Liver (tissue), 9 donors: Measurements from ENCODE around the gene AFTPH. TPM values are rescaled to one million over a fixed set of nuclear protein-coding genes. Genes with fewer than 3 reads are reported as not detected.

ENCODE experiments used
- DNase-seq: peaks from one replicate; pipeline ENCODE4 v3.0.0-alpha.2; 2017; ENCODE audit warnings: low spot score
- H3K27ac ChIP-seq, 2 donors: one replicate each; pipeline ENCODE4 v1.7.0; 2013; ENCODE audit warnings: inconsistent platforms in 2 of 2, low read length in 2 of 2, control low read depth in 1 of 2, low read depth in 1 of 2, mild to moderate bottlenecking in 1 of 2
- H3K27me3 ChIP-seq, 4 donors: one replicate each; pipeline versions ENCODE4 v1.6.1 to v1.7.0; 2013; ENCODE audit warnings: low read length in 3 of 4, inconsistent platforms in 1 of 4, mild to moderate bottlenecking in 1 of 4, moderate library complexity in 1 of 4; ENCODE audit not compliant: control insufficient read depth in 4 of 4, insufficient read depth in 4 of 4
- H3K36me3 ChIP-seq, 4 donors: one replicate each; pipeline versions ENCODE4 v1.6.1 to v1.7.0; 2013; ENCODE audit warnings: low read length in 3 of 4, mild to moderate bottlenecking in 3 of 4, low read depth in 1 of 4, moderate library complexity in 1 of 4; ENCODE audit not compliant: control insufficient read depth in 4 of 4, insufficient read depth in 3 of 4
- H3K4me1 ChIP-seq, 4 donors: one replicate each; pipeline versions ENCODE4 v1.6.1 to v1.7.0; 2013; ENCODE audit warnings: low read length in 3 of 4, mild to moderate bottlenecking in 3 of 4, moderate library complexity in 1 of 4; ENCODE audit not compliant: control insufficient read depth in 4 of 4, insufficient read depth in 4 of 4
- H3K4me3 ChIP-seq, 3 donors: one replicate each; pipeline versions ENCODE4 v1.6.1 to v1.7.0; 2013; ENCODE audit warnings: low read length in 3 of 3, control low read depth in 1 of 3, low read depth in 1 of 3, mild to moderate bottlenecking in 1 of 3
- H3K9ac ChIP-seq, 2 donors: one replicate each; pipeline ENCODE4 v1.7.0; 2013; ENCODE audit warnings: low read length in 2 of 2, mild to moderate bottlenecking in 2 of 2, moderate library complexity in 2 of 2, control low read depth in 1 of 2, low read depth in 1 of 2
- H3K9me3 ChIP-seq, 4 donors: one replicate each; pipeline versions ENCODE4 v1.6.1 to v1.7.0; 2013; ENCODE audit warnings: low read length in 3 of 4; ENCODE audit not compliant: control insufficient read depth in 4 of 4
- ATF3 ChIP-seq: IDR thresholded peaks from 2 replicates; pipeline ENCODE4 v1.6.1; 2016; ENCODE audit warnings: antibody characterized with exemption
- CTCF ChIP-seq: fragments of 150-350 bp; IDR thresholded peaks from 2 replicates; pipeline ENCODE4 v1.5.1; 2017; ENCODE audit warnings: improper control_type of control experiment, low read depth, low read length; ENCODE audit not compliant: missing input control
- FOXA1 ChIP-seq: IDR thresholded peaks from 2 replicates; pipeline ENCODE4 v1.6.1; 2016; ENCODE audit warnings: antibody characterized with exemption
- FOXA2 ChIP-seq: IDR thresholded peaks from 2 replicates; pipeline ENCODE4 v1.6.1; 2016; ENCODE audit warnings: antibody characterized with exemption
- GABPA ChIP-seq, 2 donors: IDR thresholded peaks in 1 of 2; conservative IDR thresholded peaks in 1 of 2; 2 replicates each; pipeline ENCODE4 v1.6.1; 2016; ENCODE audit warnings: antibody characterized with exemption in 2 of 2, mild to moderate bottlenecking in 1 of 2, moderate library complexity in 1 of 2
- HNF4A ChIP-seq, 2 donors: conservative IDR thresholded peaks; 2 replicates each; pipeline ENCODE4 v1.6.1; 2016; ENCODE audit warnings: antibody characterized with exemption in 2 of 2, mild to moderate bottlenecking in 2 of 2
- HNF4G ChIP-seq: IDR thresholded peaks from 2 replicates; pipeline ENCODE4 v1.6.1; 2016; ENCODE audit warnings: antibody characterized with exemption
- JUND ChIP-seq, 2 donors: IDR thresholded peaks; 2 replicates each; pipeline ENCODE4 v1.6.1; 2016; ENCODE audit warnings: antibody characterized with exemption in 2 of 2
- NR2F2 ChIP-seq: IDR thresholded peaks from 2 replicates; pipeline ENCODE4 v1.6.1; 2016; ENCODE audit warnings: antibody characterized with exemption
- RAD21 ChIP-seq, 2 donors: IDR thresholded peaks; 2 replicates each; pipeline ENCODE4 v1.6.1; 2016; ENCODE audit warnings: antibody characterized with exemption in 2 of 2, mild to moderate bottlenecking in 2 of 2
- RXRA ChIP-seq, 2 donors: IDR thresholded peaks; 2 replicates each; pipeline ENCODE4 v1.6.1; 2017 to 2018; ENCODE audit warnings: antibody characterized with exemption in 2 of 2, mild to moderate bottlenecking in 1 of 2
- SP1 ChIP-seq: IDR thresholded peaks from 2 replicates; pipeline ENCODE4 v1.6.1; 2018; ENCODE audit warnings: antibody characterized with exemption, mild to moderate bottlenecking
- TAF1 ChIP-seq: conservative IDR thresholded peaks from 2 replicates; pipeline ENCODE4 v1.6.1; 2016; ENCODE audit warnings: antibody characterized with exemption, mild to moderate bottlenecking
- YY1 ChIP-seq: IDR thresholded peaks from 2 replicates; pipeline ENCODE4 v1.6.1; 2016; ENCODE audit warnings: antibody characterized with exemption, mild to moderate bottlenecking
- ZBTB33 ChIP-seq: IDR thresholded peaks from 2 replicates; pipeline ENCODE4 v1.6.1; 2016; ENCODE audit warnings: antibody characterized with exemption
- WGBS: extraction: QIAGEN DNeasy Blood & Tissue Kit; methylation state at CpG from one replicate; pipeline ENCODE4 v1.1.7; 2013; 5-methylcytosine and 5-hydroxymethylcytosine counted together
- polyA plus RNA-seq, 2 donors: library from polyadenylated mRNA; stranded (reverse) in 1 of 2; unstranded in 1 of 2; fragments of 200-250 nt in 1 of 2; fragments of >200 nt in 1 of 2; fragmentation: Nextera tagmentation in 1 of 2; extraction: Ambion mirVana in 1 of 2; gene quantifications; one replicate each; pipeline versions ENCODE4 v1.2.1 to v1.2.3, GENCODE V29; 2013 to 2015
- total RNA-seq, 2 donors: library from RNA; depleted of rRNA; stranded (reverse); fragments of >200 nt; gene quantifications; one replicate each; pipeline ENCODE4 v1.2.3, GENCODE V29; 2014
- TF ChIP-seq, protein P1 (sequence below): IDR thresholded peaks from 2 replicates; pipeline ENCODE4 v1.6.1; 2016; ENCODE audit warnings: antibody characterized with exemption
- TF ChIP-seq, protein P2 (sequence below): IDR thresholded peaks from 2 replicates; pipeline ENCODE4 v1.6.1; 2016; ENCODE audit warnings: antibody characterized with exemption, mild to moderate bottlenecking
- donor health status: healthy.
- donor health status: healthy.
- donor health status: healthy.
- donor health status: healthy.
- donor health status: healthy.

The AFTPH gene
- total and polyA plus RNA-seq, 4 donors = 10.5 to 27.9 (median 20.6) TPM

DNA sequence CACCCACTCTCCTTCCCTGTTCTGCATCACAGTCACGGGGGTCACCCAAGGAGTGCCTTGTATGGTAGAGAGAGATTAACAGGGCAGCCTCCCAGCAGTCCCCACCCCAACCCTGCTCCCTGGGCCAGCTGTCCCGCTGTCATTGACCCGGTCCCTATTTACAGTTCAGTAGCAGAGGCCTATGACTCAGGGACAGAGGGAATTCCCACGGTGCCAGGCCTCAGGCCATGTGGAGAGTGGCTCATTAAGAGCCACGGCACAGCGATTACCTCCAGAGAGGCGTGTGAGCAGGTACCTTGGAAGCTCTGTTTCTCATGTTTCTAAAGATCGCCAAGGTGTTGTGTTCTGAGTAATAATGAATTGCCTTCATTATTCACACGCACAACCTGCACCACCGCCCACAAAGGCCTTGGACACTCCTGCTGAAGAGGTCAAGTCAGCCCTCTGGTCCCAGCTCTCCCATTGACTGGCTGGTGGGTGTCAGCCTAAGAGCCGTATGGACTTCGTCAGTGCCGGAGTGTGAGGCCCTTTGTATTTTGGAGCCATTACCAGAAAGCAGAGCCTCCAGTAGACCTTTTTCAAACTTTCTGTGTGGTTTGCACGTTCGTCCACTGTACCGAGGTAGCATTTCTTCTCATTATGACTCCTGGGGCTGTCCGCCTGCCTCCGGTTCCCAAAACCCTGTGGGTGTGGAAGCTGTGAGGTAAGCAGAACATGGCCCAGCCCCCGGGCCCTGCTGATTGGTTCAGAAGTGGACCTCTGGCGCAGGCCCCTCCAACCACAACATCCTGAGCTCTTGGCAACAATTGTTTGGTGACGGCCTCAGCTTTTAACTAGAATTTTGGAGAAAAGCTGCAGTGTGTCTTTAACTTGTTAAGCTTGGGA, 82.6 kb downstream of the AFTPH start:
- WGBS = 57% methylated on average over 21 of the region's 21 CpGs
- Histone ChIP-seq H3K27ac (peak overlapping the region; percentile 57 to 73), H3K27me3 (no peaks in the 10 kb centered on the region), H3K4me1 (peaks cover 0 to 25% (median 14%) of the 10 kb centered on the region in 4 donors), H3K36me3 (no peaks in the 10 kb centered on the region), H3K9ac (no peak overlapping the region), H3K4me3 (no peak overlapping the region), H3K9me3 (no peaks in the 10 kb centered on the region)
- TF ChIP-seq FOXA1 (peak; percentile 95), CTCF (no peak), SP1 (peak; percentile 85), JUND (IDR thresholded peaks at IDR 0.05) (peak; percentile 94 to 97), FOXA2 (peak; percentile 95), NR2F2 (peak; percentile 50), YY1 (peak; percentile 26), RAD21 (IDR thresholded peaks at IDR 0.05) (peak in 1 of 2 donors; percentile 47), HNF4G (peak; percentile 35), GABPA (IDR thresholded peaks at IDR 0.05 in 1 of 2, conservative IDR thresholded peaks at IDR 0.05 in 1 of 2) (no peak), HNF4A (conservative IDR thresholded peaks at IDR 0.05) (peak; percentile 78 to 80), ZBTB33 (no peak), TAF1 (no peak), RXRA (IDR thresholded peaks at IDR 0.05) (peak; percentile 97 to 98), ATF3 (peak; percentile 81)
- TF ChIP-seq, protein P1, sequence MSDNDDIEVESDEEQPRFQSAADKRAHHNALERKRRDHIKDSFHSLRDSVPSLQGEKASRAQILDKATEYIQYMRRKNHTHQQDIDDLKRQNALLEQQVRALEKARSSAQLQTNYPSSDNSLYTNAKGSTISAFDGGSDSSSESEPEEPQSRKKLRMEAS = peak; percentile 82
- TF ChIP-seq, protein P2, sequence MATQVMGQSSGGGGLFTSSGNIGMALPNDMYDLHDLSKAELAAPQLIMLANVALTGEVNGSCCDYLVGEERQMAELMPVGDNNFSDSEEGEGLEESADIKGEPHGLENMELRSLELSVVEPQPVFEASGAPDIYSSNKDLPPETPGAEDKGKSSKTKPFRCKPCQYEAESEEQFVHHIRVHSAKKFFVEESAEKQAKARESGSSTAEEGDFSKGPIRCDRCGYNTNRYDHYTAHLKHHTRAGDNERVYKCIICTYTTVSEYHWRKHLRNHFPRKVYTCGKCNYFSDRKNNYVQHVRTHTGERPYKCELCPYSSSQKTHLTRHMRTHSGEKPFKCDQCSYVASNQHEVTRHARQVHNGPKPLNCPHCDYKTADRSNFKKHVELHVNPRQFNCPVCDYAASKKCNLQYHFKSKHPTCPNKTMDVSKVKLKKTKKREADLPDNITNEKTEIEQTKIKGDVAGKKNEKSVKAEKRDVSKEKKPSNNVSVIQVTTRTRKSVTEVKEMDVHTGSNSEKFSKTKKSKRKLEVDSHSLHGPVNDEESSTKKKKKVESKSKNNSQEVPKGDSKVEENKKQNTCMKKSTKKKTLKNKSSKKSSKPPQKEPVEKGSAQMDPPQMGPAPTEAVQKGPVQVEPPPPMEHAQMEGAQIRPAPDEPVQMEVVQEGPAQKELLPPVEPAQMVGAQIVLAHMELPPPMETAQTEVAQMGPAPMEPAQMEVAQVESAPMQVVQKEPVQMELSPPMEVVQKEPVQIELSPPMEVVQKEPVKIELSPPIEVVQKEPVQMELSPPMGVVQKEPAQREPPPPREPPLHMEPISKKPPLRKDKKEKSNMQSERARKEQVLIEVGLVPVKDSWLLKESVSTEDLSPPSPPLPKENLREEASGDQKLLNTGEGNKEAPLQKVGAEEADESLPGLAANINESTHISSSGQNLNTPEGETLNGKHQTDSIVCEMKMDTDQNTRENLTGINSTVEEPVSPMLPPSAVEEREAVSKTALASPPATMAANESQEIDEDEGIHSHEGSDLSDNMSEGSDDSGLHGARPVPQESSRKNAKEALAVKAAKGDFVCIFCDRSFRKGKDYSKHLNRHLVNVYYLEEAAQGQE = peak; percentile 41
- DNase-seq = peak; percentile 80
